Type B pancreatic cell (in vitro differentiated cells): ENCODE data around the gene CHST10. TPM values are rescaled to one million over a fixed set of nuclear protein-coding genes. Genes with fewer than 3 reads are reported as not detected.
"Not testable (repeated sequence)": the region's sequence is repeated elsewhere in the genome, so short reads cannot be mapped to it uniquely, and the experiment has no call there.

Experiments used
- DNase-seq: peaks from one replicate; pipeline ENCODE4 v3.0.0; 2021; ENCODE audit warnings: mixed read lengths; ENCODE audit not compliant: unreplicated experiment; ENCODE audit errors: extremely low spot score
- H3K27ac Mint-ChIP-seq: 2 replicates; pipeline ENCODE4 v1.8.0; 2021; ENCODE audit warnings: mild to moderate bottlenecking, mixed read lengths
- H3K27me3 Mint-ChIP-seq: 2 replicates; pipeline ENCODE4 v1.8.0; 2021; ENCODE audit warnings: mixed read lengths
- H3K36me3 Mint-ChIP-seq: 2 replicates; pipeline ENCODE4 v1.8.0; 2021; ENCODE audit warnings: mixed read lengths
- H3K4me1 Mint-ChIP-seq: one replicate; pipeline ENCODE4 v1.8.0; 2021; ENCODE audit warnings: mixed read lengths; ENCODE audit not compliant: unreplicated experiment
- H3K4me3 Mint-ChIP-seq: 2 replicates; pipeline ENCODE4 v1.8.0; 2021; ENCODE audit warnings: mild to moderate bottlenecking, mixed read lengths
- H3K9me3 Mint-ChIP-seq: 2 replicates; pipeline ENCODE4 v1.8.0; 2021; ENCODE audit warnings: mixed read lengths
- CTCF ChIP-seq: fragments of 200-600 bp; sonication (generic); conservative IDR thresholded peaks from 2 replicates; pipeline ENCODE4 v1.5.0; 2021; ENCODE audit warnings: antibody characterized with exemption, mild to moderate bottlenecking
- total RNA-seq: library from RNA; stranded (reverse); gene quantifications from 2 replicates; pipeline ENCODE4 v1.2.1, GENCODE V29; 2021; ENCODE audit warnings: low replicate concordance

The CHST10 gene
- total RNA-seq, 1 donor from 2014 or later: 26.9 TPM

- no peak overlapping the region for H3K4me3 Mint-ChIP-seq
- H3K27me3 Mint-ChIP-seq: peaks cover 3% of the 10 kb centered on the region
- H3K9me3 Mint-ChIP-seq: peaks cover 5% of the 10 kb centered on the region
- no peak overlapping the region for H3K27ac Mint-ChIP-seq
- DNase-seq: no peak
- TF ChIP-seq CTCF: no peak
- no peaks in the 10 kb centered on the region for H3K36me3 Mint-ChIP-seq
- H3K4me1 Mint-ChIP-seq: no peaks in the 10 kb centered on the region
These were observed 58.9 kb downstream of the CHST10 start for GRCh38 chr2:100358554-100358953.

- TF ChIP-seq CTCF: no peak
- peaks cover 5% of the 10 kb centered on the region for H3K9me3 Mint-ChIP-seq
- H3K4me3 Mint-ChIP-seq: no peak overlapping the region
- no peaks in the 10 kb centered on the region for H3K4me1 Mint-ChIP-seq
- DNase-seq: no peak
- no peak overlapping the region for H3K27ac Mint-ChIP-seq
- no peaks in the 10 kb centered on the region for H3K27me3 Mint-ChIP-seq
- H3K36me3 Mint-ChIP-seq: no peaks in the 10 kb centered on the region
These were observed 64.9 kb downstream of the CHST10 start for GRCh38 chr2:100352521-100352920.

- H3K9me3 Mint-ChIP-seq: peaks cover 5% of the 10 kb centered on the region
- TF ChIP-seq CTCF: no peak
- no peak overlapping the region for H3K27ac Mint-ChIP-seq
- no peak overlapping the region for H3K4me3 Mint-ChIP-seq
- DNase-seq: no peak
- no peaks in the 10 kb centered on the region for H3K4me1 Mint-ChIP-seq
- H3K27me3 Mint-ChIP-seq: peaks cover 6% of the 10 kb centered on the region
- H3K36me3 Mint-ChIP-seq: no peaks in the 10 kb centered on the region
These were observed 66.7 kb downstream of the CHST10 start for GRCh38 chr2:100350661-100351185.

- H3K9me3 Mint-ChIP-seq, DNase-seq, H3K36me3 Mint-ChIP-seq, H3K27ac Mint-ChIP-seq, H3K4me1 Mint-ChIP-seq, H3K4me3 Mint-ChIP-seq: not testable (repeated sequence)
- peaks cover 10% of the 10 kb centered on the region for H3K27me3 Mint-ChIP-seq
These were observed 72.3 kb downstream of the CHST10 start for GRCh38 chr2:100345144-100345543.

GRCh38 chr2:100344433-100344832 is 73.0 kb downstream of the CHST10 start:
- Mint-ChIP-seq H3K9me3 (no peaks in the 10 kb centered on the region), H3K27ac (no peak overlapping the region), H3K4me1 (no peaks in the 10 kb centered on the region), H3K27me3 (peaks cover 16% of the 10 kb centered on the region), H3K36me3 (no peaks in the 10 kb centered on the region), H3K4me3 (no peak overlapping the region)
- no peak for TF ChIP-seq CTCF
- no peak for DNase-seq

- not testable (repeated sequence) for H3K9me3 Mint-ChIP-seq, H3K36me3 Mint-ChIP-seq, DNase-seq, H3K4me1 Mint-ChIP-seq, H3K4me3 Mint-ChIP-seq, H3K27ac Mint-ChIP-seq
- H3K27me3 Mint-ChIP-seq: peaks cover 16% of the 10 kb centered on the region
These were observed 75.0 kb downstream of the CHST10 start for GRCh38 chr2:100342466-100342865.

Other genes with a start within 250 kb of the CHST10 start
- gene LONRF2, start 95.2 kb downstream of the CHST10 start, total RNA-seq: 4.5 and 8.9 TPM in 2 replicates
- gene NMS, start 52.8 kb upstream of the CHST10 start, total RNA-seq: not detected in 2 replicates
- gene PDCL3, start 145.3 kb upstream of the CHST10 start, total RNA-seq: 20.2 and 23.1 TPM in 2 replicates